AG09309 (cell line): Measurements from ENCODE around the gene PTPN14.

Source experiments
- DNase-seq: peaks from one replicate; pipeline ENCODE4 v3.0.0-alpha.2; 2010; ENCODE audit warnings: low read depth
- H3K4me3 ChIP-seq: 2 replicates; pipeline ENCODE4 v1.5.1; 2011; ENCODE audit warnings: mild to moderate bottlenecking, low read depth, low read length, moderate library complexity; ENCODE audit not compliant: control insufficient read depth
- CTCF ChIP-seq: IDR thresholded peaks from 2 replicates; pipeline ENCODE4 v1.5.1; 2011; ENCODE audit warnings: mild to moderate bottlenecking, low read depth, low read length, inconsistent platforms; ENCODE audit not compliant: insufficient read depth, control insufficient read depth; ENCODE audit errors: missing control alignments

Gene PTPN14

DNA sequence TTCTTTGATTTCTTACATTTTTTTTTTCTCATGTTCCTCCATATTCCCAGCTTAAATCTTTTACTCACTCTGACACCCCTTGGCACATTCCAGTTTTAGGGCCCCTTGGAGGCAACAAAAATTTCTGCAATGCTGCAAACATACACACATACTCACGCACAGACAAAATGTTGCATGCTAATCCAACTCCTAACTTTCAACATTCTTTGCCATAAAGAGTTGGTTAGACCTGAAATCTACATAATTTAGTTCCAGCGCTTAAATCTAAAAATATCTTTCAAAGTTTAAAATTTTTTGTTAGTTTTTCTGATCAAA lies 103.9 kb downstream of the PTPN14 start:
- no peak for TF ChIP-seq CTCF
- no peak overlapping the region for H3K4me3 ChIP-seq

DNA sequence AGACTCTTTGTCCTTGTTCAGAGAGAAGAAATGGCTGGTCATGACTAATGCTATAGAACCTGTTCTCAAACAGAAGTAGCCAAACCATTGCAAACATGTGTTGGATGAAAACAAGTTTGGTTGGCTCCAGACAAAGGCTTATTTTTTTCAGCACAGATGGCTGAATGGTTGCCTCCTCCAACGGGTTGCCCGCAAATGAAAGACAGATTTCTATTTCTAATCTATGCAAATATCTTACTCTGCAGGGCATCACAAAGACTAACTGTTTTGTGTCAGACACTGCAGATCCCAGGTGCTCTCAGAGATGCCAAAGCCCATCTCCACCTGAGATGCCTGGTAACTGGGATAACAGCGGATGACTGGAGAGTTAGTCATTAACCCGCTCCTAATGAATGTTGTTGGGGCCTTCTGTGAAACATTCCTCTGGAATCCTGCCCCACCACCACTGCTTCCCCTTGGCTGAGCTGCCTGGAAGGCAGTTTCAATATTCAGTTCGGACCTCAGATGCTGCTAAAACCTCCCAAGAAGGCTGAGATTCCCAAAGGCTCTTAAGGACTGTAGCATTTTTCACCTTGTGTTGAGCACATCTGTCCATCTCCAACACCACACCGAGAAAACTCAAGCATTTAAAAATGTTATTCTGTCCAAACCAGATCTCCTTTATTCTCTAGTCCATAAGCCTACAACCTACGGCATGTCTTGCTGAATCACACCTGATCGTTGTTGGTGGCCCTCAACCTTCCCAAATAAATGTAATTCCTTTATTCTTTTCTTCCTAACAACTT lies 104.4 kb downstream of the PTPN14 start:
- peak; percentile 66 for DNase-seq
- no peak for TF ChIP-seq CTCF

More for the DNA sequence above, 103.9 kb downstream of the PTPN14 start:
- DNase-seq: no peak

DNA sequence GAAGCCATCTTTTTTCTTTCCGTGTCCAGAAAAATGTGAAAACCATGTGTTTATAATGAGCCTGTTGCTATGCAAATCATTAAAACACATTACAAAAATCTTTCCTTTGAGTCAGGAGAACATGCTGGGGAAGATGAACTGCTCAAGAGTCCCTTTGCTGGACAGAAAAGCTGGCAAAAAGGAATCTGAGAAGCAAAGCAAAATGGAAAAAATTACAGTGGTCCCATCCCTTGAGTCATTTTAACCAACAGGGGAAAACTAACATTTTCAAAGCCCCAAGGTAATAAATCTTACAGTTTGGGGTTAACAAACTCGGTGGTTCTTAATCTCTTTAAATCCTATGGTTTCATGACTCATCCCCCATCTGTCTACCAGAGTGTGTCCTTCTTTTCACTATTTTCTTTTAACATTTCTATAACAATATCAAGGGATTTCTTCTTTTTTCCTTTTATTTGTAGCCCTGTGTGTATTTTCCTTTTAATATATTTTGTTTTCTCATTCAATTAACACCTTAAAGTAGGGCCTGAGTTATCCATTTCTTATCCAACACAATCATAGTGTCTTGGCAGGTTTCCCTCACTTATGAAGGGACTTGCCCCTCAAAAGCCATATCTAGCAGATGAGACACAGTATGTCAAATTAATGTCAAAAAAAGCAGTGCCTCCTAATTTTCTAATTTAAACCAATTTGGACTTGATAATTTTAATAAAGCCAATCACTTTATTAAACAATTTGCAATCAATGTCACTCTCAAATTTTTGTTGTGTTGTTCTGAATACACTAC lies 105.4 kb downstream of the PTPN14 start:
- DNase-seq: peak; percentile 94
- no peak overlapping the region for H3K4me3 ChIP-seq
- no peak for TF ChIP-seq CTCF

More for the DNA sequence above, 104.4 kb downstream of the PTPN14 start:
- no peak overlapping the region; the same call in 1 of the 2 replicates for H3K4me3 ChIP-seq

GRCh38 chr1:214445199-214445598 lies 106.2 kb downstream of the PTPN14 start:
- no peak for DNase-seq
- TF ChIP-seq CTCF: no peak
- H3K4me3 ChIP-seq: no peak overlapping the region

DNA sequence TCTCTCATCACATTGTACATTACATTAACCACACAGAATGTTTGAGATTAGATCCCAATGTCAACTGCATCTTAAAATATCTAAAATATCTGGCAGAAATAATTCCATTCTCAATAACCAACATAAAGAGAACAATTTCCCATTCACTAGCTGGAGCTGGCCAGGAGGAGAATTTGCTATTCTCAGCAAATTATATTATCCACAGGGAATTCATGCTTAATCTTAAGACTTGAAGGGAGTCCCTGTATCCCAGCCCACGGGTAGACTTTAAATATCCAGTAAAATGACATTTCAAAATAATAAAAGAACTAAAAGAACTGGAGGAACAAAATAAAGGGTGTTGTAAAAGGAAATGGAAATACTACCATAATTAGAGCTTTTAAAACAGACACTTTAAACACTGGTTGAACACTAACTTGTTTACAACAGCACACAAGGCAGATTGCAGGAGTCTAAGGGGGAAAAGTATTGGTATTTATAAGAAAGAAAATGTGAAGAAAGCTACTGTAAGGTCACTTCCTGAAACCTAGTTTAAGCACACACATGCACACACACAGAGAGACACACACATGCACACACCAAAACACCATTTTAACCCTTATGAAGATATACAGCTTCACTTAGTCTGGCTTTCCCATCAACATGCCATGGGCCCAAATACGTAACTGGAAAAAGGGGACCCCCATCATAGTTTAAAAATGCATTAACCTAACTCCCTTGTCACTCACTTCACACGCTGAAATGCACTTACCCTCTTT lies 107.0 kb downstream of the PTPN14 start:
- H3K4me3 ChIP-seq: no peak overlapping the region
- TF ChIP-seq CTCF: no peak
- DNase-seq: no peak

DNA sequence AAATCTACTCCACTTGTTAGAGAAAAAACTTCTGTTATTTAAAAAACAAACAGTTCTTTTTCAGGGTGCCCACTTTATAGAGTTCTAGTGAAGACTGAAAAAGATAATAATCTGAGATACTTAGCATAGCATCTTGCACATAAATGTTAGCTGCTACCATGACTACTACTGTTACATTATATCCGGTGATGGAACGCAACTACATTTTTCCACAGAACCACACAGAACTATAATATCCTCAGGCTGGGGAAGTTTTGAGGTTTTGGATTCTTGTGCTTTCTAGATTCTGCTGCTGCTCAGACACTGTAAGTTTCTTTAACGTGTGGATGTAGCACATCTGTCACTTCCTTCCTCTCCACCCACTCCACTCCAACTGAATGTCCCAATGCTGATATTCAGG lies 110.3 kb downstream of the PTPN14 start:
- H3K4me3 ChIP-seq: no peak overlapping the region
- peak; percentile 65 for DNase-seq
- no peak for TF ChIP-seq CTCF
